HCT116 (cell line): ENCODE results near the gene ITIH1. TPM values are rescaled to one million over a fixed set of nuclear protein-coding genes. Genes with fewer than 3 reads are reported as not detected.

ENCODE experiments used
- ATAC-seq: fragments of 200-7000 bp; cut with Tn5 transposase; 2 replicates; pipeline ENCODE4 v1.9.1; 2020; ENCODE audit warnings: mild to moderate bottlenecking, moderate library complexity
- BruUV-seq: library from RNA; stranded (reverse); fragments of 400-500 nt; replicated peaks from 2 replicates; lab custom pipeline; 2021; lab: Mats Ljungman, UMichigan
- CTCF ChIA-PET: fragments of 300-600 bp; sonication (Branson Sonifier 250); formaldehyde crosslinking; loops from one replicate; lab custom pipeline; 2021; ENCODE audit warnings: antibody characterized with exemption; lab: Charles Lee
- POLR2A ChIA-PET: fragments of 300-600, 350-600 bp; sonication (Branson Sonifier 250); formaldehyde crosslinking; loops from one replicate; lab custom pipeline; 2021; ENCODE audit warnings: antibody characterized with exemption; lab: Charles Lee
- RAD21 ChIA-PET, 2 experiments: fragments of 300-600 bp; sonication (Branson Sonifier 250); formaldehyde crosslinking; loops; one replicate each; lab custom pipeline; 2023; ENCODE audit warnings: low total read pairs in 2 of 2; ENCODE audit not compliant: uncharacterized antibody in 2 of 2, unreplicated experiment in 2 of 2, low non-redundant PET in 1 of 2; lab: Charles Lee
- DNase-seq: peaks from one replicate; pipeline ENCODE4 v3.0.0-alpha.2; 2010; ENCODE audit warnings: low read depth, low spot score
- H2AFZ ChIP-seq: fragments of 200-600 bp; shearing (Covaris generic), sonication (generic); 2 replicates; pipeline ENCODE4 v1.6.1; 2017; ENCODE audit warnings: low read depth, mixed run types, mixed read lengths, antibody characterized with exemption, low read length; ENCODE audit not compliant: poor library complexity, severe bottlenecking
- H3K27ac ChIP-seq: 2 replicates; pipeline ENCODE4 v1.5.1; 2012; ENCODE audit warnings: low read depth, low read length
- H3K27me3 ChIP-seq: fragments of 200-600 bp; sonication (generic); 2 replicates; pipeline ENCODE4 v1.6.1; 2016; ENCODE audit warnings: mixed run types, low read length, mixed read lengths; ENCODE audit not compliant: insufficient read depth
- H3K36me3 ChIP-seq, 2 experiments: fragments of 200-500 bp in 1 of 2; fragments of 200-600 bp in 1 of 2; sonication (Bioruptor generic) in 1 of 2; sonication (generic) in 1 of 2; 2 replicates each; pipeline versions ENCODE4 v1.5.1 to v1.6.1; 2014 to 2016; ENCODE audit warnings: low read length in 2 of 2, inconsistent platforms in 1 of 2, mixed read lengths in 1 of 2, mixed run types in 1 of 2; ENCODE audit not compliant: insufficient read depth in 2 of 2, control insufficient read depth in 1 of 2
- H3K4me1 ChIP-seq, 2 experiments: fragments of 200-600 bp in 1 of 2; sonication (generic) in 1 of 2; 2 replicates each; pipeline versions ENCODE4 v1.5.1 to v1.6.1; 2012 to 2017; ENCODE audit warnings: low read length in 2 of 2, inconsistent platforms in 1 of 2, mild to moderate bottlenecking in 1 of 2, mixed read lengths in 1 of 2, mixed run types in 1 of 2, moderate library complexity in 1 of 2; ENCODE audit not compliant: insufficient read depth in 2 of 2, control insufficient read depth in 1 of 2
- H3K4me2 ChIP-seq: fragments of 200-600 bp; sonication (generic); 2 replicates; pipeline ENCODE4 v1.6.1; 2017; ENCODE audit warnings: mixed run types, low read length, mixed read lengths
- H3K4me3 ChIP-seq, 2 experiments: fragments of 200-600 bp in 1 of 2; sonication (generic) in 1 of 2; replicated peaks in 1 of 2; 2 replicates each; pipeline ENCODE4 v1.5.1; 2011 to 2016; ENCODE audit warnings: low read length in 2 of 2, control low read depth in 1 of 2, low read depth in 1 of 2, mild to moderate bottlenecking in 1 of 2, mixed read lengths in 1 of 2, mixed run types in 1 of 2
- H3K79me2 ChIP-seq: fragments of 200-600 bp; sonication (generic); 2 replicates; pipeline ENCODE4 v1.6.1; 2017; ENCODE audit warnings: mild to moderate bottlenecking, mixed run types, low read length, moderate library complexity, mixed read lengths; ENCODE audit not compliant: insufficient read depth
- H3K9ac ChIP-seq: fragments of 200-600 bp; sonication (generic); 2 replicates; pipeline ENCODE4 v1.6.1; 2016; ENCODE audit warnings: low read length, mixed read lengths
- H3K9me2 ChIP-seq: fragments of 200-600 bp; sonication (generic), shearing (Covaris generic); 2 replicates; pipeline ENCODE4 v1.6.1; 2017; ENCODE audit warnings: mixed run types, mild to moderate bottlenecking, moderate library complexity; ENCODE audit not compliant: insufficient read depth
- H3K9me3 ChIP-seq, 2 experiments: fragments of 200-500 bp in 1 of 2; fragments of 200-600 bp in 1 of 2; sonication (Bioruptor generic) in 1 of 2; sonication (generic) in 1 of 2; 2 replicates each; pipeline ENCODE4 v1.6.1; 2014 to 2017; ENCODE audit warnings: low read length in 2 of 2, mixed read lengths in 2 of 2, inconsistent platforms in 1 of 2, low read depth in 1 of 2, mild to moderate bottlenecking in 1 of 2, mixed run types in 1 of 2, moderate library complexity in 1 of 2; ENCODE audit not compliant: control insufficient read depth in 1 of 2, insufficient read depth in 1 of 2
- H4K20me1 ChIP-seq: fragments of 200-600 bp; sonication (generic), shearing (Covaris generic); 2 replicates; pipeline ENCODE4 v1.6.1; 2017; ENCODE audit warnings: mixed run types, mild to moderate bottlenecking, moderate library complexity; ENCODE audit not compliant: insufficient read depth
- CBX3 ChIP-seq: IDR thresholded peaks from 2 replicates; pipeline ENCODE4 v1.6.1; 2012; ENCODE audit warnings: low read depth
- CEBPB ChIP-seq: IDR thresholded peaks from 2 replicates; pipeline ENCODE4 v1.6.1; 2012; ENCODE audit warnings: low read depth
- FOSL1 ChIP-seq: IDR thresholded peaks from 2 replicates; pipeline ENCODE4 v1.6.1; 2012; ENCODE audit warnings: low read depth
- JUND ChIP-seq: IDR thresholded peaks from 2 replicates; pipeline ENCODE4 v1.6.1; 2012
- RAD21 ChIP-seq: IDR thresholded peaks from 2 replicates; pipeline ENCODE4 v1.6.1; 2012; ENCODE audit warnings: low read depth, mild to moderate bottlenecking
- REST ChIP-seq: IDR thresholded peaks from 2 replicates; pipeline ENCODE4 v1.6.1; 2012; ENCODE audit warnings: low read depth
- SP1 ChIP-seq: IDR thresholded peaks from 2 replicates; pipeline ENCODE4 v1.6.1; 2012; ENCODE audit warnings: low read depth
- YY1 ChIP-seq: IDR thresholded peaks from 2 replicates; pipeline ENCODE4 v1.6.1; 2011; ENCODE audit warnings: low read length, low read depth, moderate library complexity, mild to moderate bottlenecking; ENCODE audit not compliant: insufficient replicate concordance; ENCODE audit errors: extremely low read depth
- ZFX ChIP-seq: fragments of 450-650 bp; IDR thresholded peaks from 2 replicates; pipeline ENCODE4 v1.6.1; 2017
- intact Hi-C: fragments of 100-400 bp; cut with micrococcal nuclease; formaldehyde crosslinking; loops from 2 replicates; pipeline ENCODE4 v1.10.0; 2022
- total RNA-seq: library from RNA; stranded (reverse); gene quantifications from one replicate; pipeline ENCODE4 v1.2.1, GENCODE V29; 2021; ENCODE audit not compliant: unreplicated experiment

The ITIH1 gene
- total RNA-seq, 1 experiment from 2014 or later, result 0.37 TPM

DNA sequence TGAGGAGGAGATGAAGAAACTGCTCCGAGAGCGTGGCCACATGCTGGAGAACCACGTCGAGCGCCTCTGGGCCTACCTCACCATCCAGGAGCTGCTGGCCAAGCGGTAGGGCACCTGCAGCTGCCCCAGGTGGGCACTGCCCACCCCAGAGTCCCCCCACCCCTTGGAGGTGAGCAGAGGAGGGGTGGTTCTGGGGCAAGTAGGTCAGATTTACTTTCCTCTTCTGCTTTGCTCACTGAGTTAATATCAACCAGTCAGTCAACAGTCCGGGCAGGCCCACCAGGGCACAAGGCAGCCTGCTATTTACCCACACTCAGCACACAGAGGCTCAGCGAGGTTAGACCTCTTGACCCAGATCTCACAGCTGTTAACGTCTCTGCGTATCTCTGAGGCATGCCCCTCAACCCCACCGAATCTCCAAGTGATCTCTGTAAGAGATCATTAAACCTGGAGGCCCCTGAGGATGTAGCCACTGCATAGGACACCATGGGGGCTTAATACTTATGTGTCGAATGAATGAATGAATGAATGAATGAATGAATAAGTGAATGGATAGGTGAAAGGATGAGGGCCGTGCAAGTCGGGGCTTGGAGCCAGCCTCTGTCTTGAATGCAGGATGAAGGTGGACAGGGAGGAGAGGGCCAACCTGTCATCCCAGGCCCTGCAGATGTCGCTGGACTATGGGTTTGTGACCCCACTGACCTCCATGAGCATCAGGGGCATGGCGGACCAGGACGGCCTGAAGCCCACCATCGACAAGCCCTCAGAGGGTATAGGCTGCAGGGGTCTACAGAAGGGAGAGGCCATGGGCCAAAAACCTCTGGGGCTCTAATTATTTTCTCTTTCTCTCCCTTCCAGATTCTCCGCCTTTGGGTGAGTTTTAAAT is 9.2 kb downstream of the ITIH1 start:
- BruUV-seq, result no TSS peak
- Histone ChIP-seq H3K4me2 (no peak overlapping the region), H3K36me3 (no peaks in the 10 kb centered on the region), H3K79me2 (no peaks in the 10 kb centered on the region), H3K9ac (no peak overlapping the region), H3K9me3 (no peaks in the 10 kb centered on the region), H4K20me1 (no peaks in the 10 kb centered on the region), H3K27ac (no peak overlapping the region), H3K27me3 (peaks cover 19% of the 10 kb centered on the region), H3K4me3 (no peak overlapping the region), H3K9me2 (no peaks in the 10 kb centered on the region), H2AFZ (no peak overlapping the region), H3K4me1 (no peaks in the 10 kb centered on the region)
- TF ChIP-seq SP1 (no peak), CBX3 (no peak)
- ChIA-PET POLR2A (no interaction called here), CTCF (no interaction called here), RAD21 (no interaction called here)
- no peak for ATAC-seq
- intact Hi-C loops, result no loop called here
- no peak for DNase-seq

- intact Hi-C loops, result no loop called here
- ChIA-PET CTCF (interaction anchor here (1.2 kb wide), 1 partner anchor 13 kb away, joined by 3 read pairs; no protein-coding TSS in a partner anchor), POLR2A (interaction anchor here (1.2 kb wide), 1 partner anchor 11 kb away, joined by 3 read pairs; no protein-coding TSS in a partner anchor), RAD21 (no interaction called here)
- ATAC-seq, result no peak
- no peaks in the 10 kb centered on the region for H3K9me2 ChIP-seq
- no peaks in the 10 kb centered on the region for H3K79me2 ChIP-seq
- no peaks in the 10 kb centered on the region for H3K9me3 ChIP-seq
- H3K4me1 ChIP-seq, result no peaks in the 10 kb centered on the region
- H3K36me3 ChIP-seq, result no peaks in the 10 kb centered on the region
- no peak overlapping the region for H3K9ac ChIP-seq
- H3K4me2 ChIP-seq, result no peak overlapping the region
- TF ChIP-seq RAD21, result no peak
- no peak for TF ChIP-seq CEBPB
- no peak for TF ChIP-seq ZFX
- TF ChIP-seq JUND, result no peak
- TF ChIP-seq FOSL1, result no peak
- TF ChIP-seq YY1, result no peak
- no peak for TF ChIP-seq REST
- no TSS peak for BruUV-seq
- H3K27me3 ChIP-seq, result peaks cover 12% of the 10 kb centered on the region
- no peak overlapping the region for H3K27ac ChIP-seq
- H2AFZ ChIP-seq, result no peak overlapping the region
- no peak for DNase-seq
- no peaks in the 10 kb centered on the region for H4K20me1 ChIP-seq
- no peak overlapping the region for H3K4me3 ChIP-seq
Observed at GRCh38 chr3:52787246-52787645, 9.8 kb downstream of the ITIH1 start.
